Cardiac muscle cell (in vitro differentiated cells and primary cell): ENCODE data around the gene BAMBI. TPM values are rescaled to one million over a fixed set of nuclear protein-coding genes. Genes with fewer than 3 reads are reported as not detected.
A peak's percentile ranks its signal among the peaks of the same experiment; 100 is the strongest.

Experiments used
- DNase-seq, 2 donors: peaks; one replicate each; pipeline versions ENCODE4 v3.0.0 to v3.0.0-alpha.2; 2010 to 2017; ENCODE audit warnings: low read depth in 1 of 2, low spot score in 1 of 2
- H3K27ac ChIP-seq: fragments of 200-600 bp; sonication (generic); 2 replicates; pipeline ENCODE4 v1.5.1; 2016
- H3K27me3 ChIP-seq: fragments of 200-600 bp; sonication (generic); 2 replicates; pipeline ENCODE4 v1.6.0; 2016; ENCODE audit warnings: control low read depth
- H3K36me3 ChIP-seq: fragments of 200-600 bp; sonication (generic); 2 replicates; pipeline ENCODE4 v1.5.1; 2016; ENCODE audit warnings: control low read depth
- H3K4me1 ChIP-seq: fragments of 200-600 bp; sonication (generic); 2 replicates; pipeline ENCODE4 v1.8.1; 2017; ENCODE audit warnings: low read depth, mild to moderate bottlenecking, mixed run types
- H3K4me3 ChIP-seq: fragments of 200-600 bp; sonication (generic); 2 replicates; pipeline ENCODE4 v1.5.1; 2016; ENCODE audit warnings: mild to moderate bottlenecking
- H3K9me3 ChIP-seq: fragments of 200-600 bp; sonication (generic); 2 replicates; pipeline ENCODE4 v1.5.1; 2017; ENCODE audit warnings: low read depth, mild to moderate bottlenecking, control low read depth
- polyA plus RNA-seq: library from polyadenylated mRNA; unstranded; fragments of >200 nt; fragmentation: Nextera tagmentation; extraction: Ambion mirVana; gene quantifications from 2 replicates; pipeline ENCODE4 v1.2.1, GENCODE V29; 2016
- total RNA-seq: library from RNA; depleted of rRNA; stranded (reverse); fragments of >200 nt; gene quantifications from 2 replicates; pipeline ENCODE4 v1.2.3, GENCODE V29; 2016
- TF ChIP-seq, protein P1 (sequence below): IDR thresholded peaks from 2 replicates; pipeline ENCODE4 v1.5.1; 2012; ENCODE audit warnings: low read depth, mild to moderate bottlenecking, low read length

BAMBI gene
- total and polyA plus RNA-seq, 2 experiments from 2014 or later = 651 to 1,076 TPM

DNA sequence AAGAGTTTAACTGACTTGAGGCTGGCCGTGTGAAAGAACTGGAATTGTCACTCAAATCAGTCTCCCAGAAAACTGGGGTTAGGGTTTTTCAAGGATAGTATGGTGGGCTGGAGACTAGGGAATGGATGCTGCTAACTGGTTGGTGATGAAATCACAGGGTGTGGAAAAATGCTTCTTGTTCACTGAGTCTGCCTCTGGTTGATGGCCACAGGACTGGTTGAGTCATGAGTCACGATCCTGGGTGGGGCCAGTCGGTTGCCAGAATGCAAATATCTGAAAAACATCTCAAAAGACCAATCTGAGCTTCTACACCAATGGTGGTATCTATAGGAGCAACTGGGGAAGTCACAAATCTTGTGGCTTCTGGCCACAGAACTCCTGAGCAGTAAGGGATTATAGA lies 16.3 kb upstream of the BAMBI start:
- DNase-seq = peak in 1 of 2 donors; percentile 83
- H3K27me3 ChIP-seq = no peaks in the 10 kb centered on the region

DNA sequence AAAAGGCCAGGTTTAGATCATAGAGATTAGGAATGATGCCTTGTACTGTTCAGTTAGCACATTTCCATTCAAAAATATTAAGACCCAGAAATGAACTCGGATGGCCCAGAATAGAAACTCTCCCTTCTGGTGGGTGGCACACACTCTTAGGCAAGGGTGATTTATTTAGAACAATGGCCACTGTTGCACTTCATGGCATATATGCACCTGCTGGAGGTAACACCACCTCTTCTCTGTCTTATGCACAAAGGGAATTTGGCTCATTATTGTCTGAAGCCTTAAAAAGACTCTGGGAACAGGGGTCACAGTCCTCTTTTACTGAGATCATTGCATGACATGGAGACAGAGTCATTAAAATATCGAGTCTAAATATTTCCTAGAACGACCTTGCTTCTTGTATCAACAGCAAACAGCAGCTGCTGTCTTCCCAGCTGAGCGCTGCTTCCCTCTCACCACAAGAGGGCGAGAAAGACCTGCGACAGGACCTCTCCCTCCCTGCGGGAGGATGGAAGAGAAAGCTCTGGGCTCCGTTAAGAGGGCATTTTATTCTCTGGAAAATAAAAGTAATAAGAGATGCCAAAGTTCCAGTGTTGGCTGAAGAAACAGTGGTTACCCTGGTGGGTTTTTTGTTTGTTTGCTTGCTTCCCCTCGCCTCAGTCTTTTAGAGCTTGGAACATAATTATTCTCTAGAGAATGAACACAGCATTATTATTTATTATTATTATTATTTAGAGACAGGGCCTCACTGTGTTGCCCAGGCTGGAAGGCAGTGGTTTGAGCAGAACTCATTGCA lies 13.5 kb upstream of the BAMBI start:
- Histone ChIP-seq H3K4me3 (no peak overlapping the region), H3K4me1 (peaks cover 9% of the 10 kb centered on the region), H3K9me3 (no peaks in the 10 kb centered on the region), H3K36me3 (no peaks in the 10 kb centered on the region), H3K27me3 (no peaks in the 10 kb centered on the region), H3K27ac (no peak overlapping the region)
- peak; percentile 90 to 94 for DNase-seq
- TF ChIP-seq, protein P1, sequence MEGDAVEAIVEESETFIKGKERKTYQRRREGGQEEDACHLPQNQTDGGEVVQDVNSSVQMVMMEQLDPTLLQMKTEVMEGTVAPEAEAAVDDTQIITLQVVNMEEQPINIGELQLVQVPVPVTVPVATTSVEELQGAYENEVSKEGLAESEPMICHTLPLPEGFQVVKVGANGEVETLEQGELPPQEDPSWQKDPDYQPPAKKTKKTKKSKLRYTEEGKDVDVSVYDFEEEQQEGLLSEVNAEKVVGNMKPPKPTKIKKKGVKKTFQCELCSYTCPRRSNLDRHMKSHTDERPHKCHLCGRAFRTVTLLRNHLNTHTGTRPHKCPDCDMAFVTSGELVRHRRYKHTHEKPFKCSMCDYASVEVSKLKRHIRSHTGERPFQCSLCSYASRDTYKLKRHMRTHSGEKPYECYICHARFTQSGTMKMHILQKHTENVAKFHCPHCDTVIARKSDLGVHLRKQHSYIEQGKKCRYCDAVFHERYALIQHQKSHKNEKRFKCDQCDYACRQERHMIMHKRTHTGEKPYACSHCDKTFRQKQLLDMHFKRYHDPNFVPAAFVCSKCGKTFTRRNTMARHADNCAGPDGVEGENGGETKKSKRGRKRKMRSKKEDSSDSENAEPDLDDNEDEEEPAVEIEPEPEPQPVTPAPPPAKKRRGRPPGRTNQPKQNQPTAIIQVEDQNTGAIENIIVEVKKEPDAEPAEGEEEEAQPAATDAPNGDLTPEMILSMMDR = peak; percentile 99

More for the DNA sequence above, 16.3 kb upstream of the BAMBI start:
- Histone ChIP-seq H3K4me1 (peaks cover 1% of the 10 kb centered on the region), H3K36me3 (no peaks in the 10 kb centered on the region), H3K4me3 (no peak overlapping the region), H3K27ac (no peak overlapping the region), H3K9me3 (no peaks in the 10 kb centered on the region)
- TF ChIP-seq, protein P1 = no peak

DNA sequence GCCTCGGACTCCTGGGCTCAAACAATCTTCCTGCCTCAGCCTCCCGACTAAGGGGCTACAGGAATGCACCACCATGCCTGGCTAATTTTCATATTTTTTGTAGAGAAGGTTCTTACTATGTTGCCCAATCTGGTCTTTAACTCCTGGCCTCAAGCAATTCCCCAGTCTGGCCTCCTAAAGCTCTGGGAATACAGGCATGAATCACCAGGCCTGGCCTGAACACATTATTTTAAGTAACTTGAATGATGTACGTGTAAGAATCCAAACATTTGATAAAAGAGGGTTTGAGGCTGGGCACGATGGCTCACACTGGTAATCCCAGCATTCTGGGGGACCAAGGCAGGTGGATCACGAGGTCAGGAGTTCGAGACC lies 13.0 kb upstream of the BAMBI start:
- peak in 1 of 2 donors; percentile 85 for DNase-seq
- TF ChIP-seq, protein P1 = no peak
- Histone ChIP-seq H3K27me3 (no peaks in the 10 kb centered on the region), H3K9me3 (no peaks in the 10 kb centered on the region), H3K4me3 (no peak overlapping the region), H3K4me1 (peaks cover 9% of the 10 kb centered on the region), H3K36me3 (no peaks in the 10 kb centered on the region), H3K27ac (no peak overlapping the region)

DNA sequence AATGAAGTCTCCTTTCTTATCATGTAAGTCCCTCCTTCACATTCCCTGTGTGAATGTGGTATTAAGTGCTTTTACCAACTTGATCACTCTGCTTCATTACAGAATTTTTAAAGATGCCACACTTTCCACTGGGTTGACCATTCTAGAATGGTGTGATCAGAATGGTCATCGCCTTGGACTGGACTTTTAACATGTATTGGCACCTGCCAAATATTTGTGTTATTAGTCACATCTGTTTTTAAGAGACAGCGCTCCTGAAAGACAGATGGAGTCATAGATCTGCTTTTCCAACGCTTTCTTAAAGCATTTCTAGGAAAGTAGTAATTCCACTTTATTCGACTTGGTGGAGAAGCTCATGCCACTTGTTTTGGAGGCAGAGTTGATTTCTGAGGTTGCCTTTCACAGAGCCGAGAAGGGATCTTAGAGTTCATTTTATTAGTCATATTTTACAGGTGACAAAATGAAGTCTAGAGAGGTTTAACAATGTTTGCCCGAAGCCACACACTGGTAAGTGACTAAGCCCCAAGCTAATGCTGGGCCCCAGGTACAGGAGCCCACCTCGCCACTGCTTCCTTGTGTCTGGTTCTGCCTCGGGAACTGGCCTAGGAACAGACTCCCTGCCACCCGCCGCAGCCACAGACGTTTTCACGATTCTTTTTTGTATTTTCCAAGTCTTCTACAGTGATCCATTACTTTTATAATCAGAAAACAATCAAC lies 10.4 kb upstream of the BAMBI start:
- H3K4me3 ChIP-seq = no peak overlapping the region
- TF ChIP-seq, protein P1 = no peak
- H3K36me3 ChIP-seq = no peaks in the 10 kb centered on the region
- no peaks in the 10 kb centered on the region for H3K9me3 ChIP-seq
- peaks cover 9% of the 10 kb centered on the region for H3K4me1 ChIP-seq
- no peaks in the 10 kb centered on the region for H3K27me3 ChIP-seq
- peak overlapping the region; percentile 36 for H3K27ac ChIP-seq
- DNase-seq = no peak

DNA sequence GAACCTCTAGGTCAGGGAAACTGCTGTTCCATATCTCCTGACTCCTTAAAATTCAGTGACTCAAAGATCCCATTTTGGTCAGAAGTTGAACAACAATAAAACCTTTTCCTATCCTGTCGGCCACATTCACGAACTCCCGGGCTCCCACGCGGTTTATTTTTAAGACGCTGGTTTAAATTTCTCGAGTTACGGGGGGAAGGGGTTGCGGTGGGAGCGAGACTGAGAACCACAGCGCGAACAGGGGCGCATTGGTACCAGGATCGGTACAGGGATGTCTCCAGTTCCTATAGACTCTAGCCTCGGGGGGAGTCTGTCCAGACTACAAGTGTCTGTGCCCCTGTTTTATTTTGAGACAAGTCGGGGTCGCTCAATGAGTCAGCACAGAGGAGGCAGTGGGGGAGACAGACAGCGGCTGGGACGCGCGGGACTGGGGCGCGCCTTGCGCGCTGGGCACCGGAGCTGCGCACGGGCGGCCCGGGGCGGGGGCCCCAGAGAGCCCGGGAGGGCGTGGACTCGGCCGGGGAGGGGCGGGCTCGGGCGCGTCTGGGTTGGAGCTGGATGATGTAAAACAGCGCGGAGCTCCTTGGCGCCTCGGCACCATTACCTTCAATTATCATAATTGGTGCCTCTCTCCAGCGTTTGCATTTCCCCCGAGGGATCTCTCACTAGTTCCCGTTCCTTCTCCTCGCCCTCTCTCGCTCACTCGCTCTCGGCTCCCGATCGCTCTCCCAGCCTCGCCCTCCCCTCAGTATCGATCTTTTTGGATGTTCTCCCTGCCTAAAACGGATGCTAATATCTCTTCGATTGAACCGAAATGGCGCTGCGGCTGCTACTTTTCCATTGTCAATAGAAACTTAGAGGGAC lies 8.7 kb upstream of the BAMBI start:
- peak; percentile 79 to 87 for DNase-seq
- TF ChIP-seq, protein P1 = no peak
- peak overlapping the region; percentile 35 for H3K27ac ChIP-seq
- H3K4me3 ChIP-seq = peak overlapping the region; percentile 43
- H3K9me3 ChIP-seq = no peaks in the 10 kb centered on the region
- H3K36me3 ChIP-seq = no peaks in the 10 kb centered on the region
- H3K27me3 ChIP-seq = no peaks in the 10 kb centered on the region
- H3K4me1 ChIP-seq = peaks cover 9% of the 10 kb centered on the region
